Measurements from ENCODE around the gene CCDC85A. TPM values are rescaled to one million over a fixed set of nuclear protein-coding genes. Genes with fewer than 3 reads are reported as not detected.

The CCDC85A gene
- total RNA-seq, 1 experiment from 2014 or later: 1.1 TPM

GRCh38 chr2:56338232-56338631 is 154.4 kb downstream of the CCDC85A start:
- intact Hi-C loops (cut with micrococcal nuclease): no loop called here
- Histone ChIP-seq H3F3A (ENCODE audit: low read length, unreplicated experiment) (no peaks in the 10 kb centered on the region), H3K9ac (ENCODE audit: low read length) (no peak overlapping the region), H3K4me2 (ENCODE audit: low read length) (no peak overlapping the region), H3K27ac (ENCODE audit: low read length) (no peak overlapping the region), H3K36me3 (ENCODE audit: low read depth, low read length) (no peaks in the 10 kb centered on the region), H3K27me3 (ENCODE audit: low read length) (peaks cover 40% of the 10 kb centered on the region), H3K9me2 (replicated peaks; ENCODE audit: low read length) (no peaks in the 10 kb centered on the region), H3K4me3 (ENCODE audit: low read length) (no peak overlapping the region), H2AFZ (ENCODE audit: low read length) (no peak overlapping the region), H3K79me2 (ENCODE audit: low read length) (no peaks in the 10 kb centered on the region), H3K9me3 (ENCODE audit: low read length) (no peaks in the 10 kb centered on the region), H4K20me1 (ENCODE audit: low read length) (no peaks in the 10 kb centered on the region), H3K4me1 (ENCODE audit: insufficient read depth, low read length) (no peaks in the 10 kb centered on the region)
- ChIA-PET POLR2A (ENCODE audit: unreplicated experiment) (interaction anchor here (0.7 kb wide), 1 partner anchor 163 kb away, joined by 10 read pairs; no protein-coding TSS in a partner anchor), CTCF (no interaction called here)
- ATAC-seq: no peak
- no peak for DNase-seq
- TF ChIP-seq EZH2 (IDR thresholded peaks at IDR 0.05; ENCODE audit: low read length, unreplicated experiment): no peak
- TF ChIP-seq EZH2phosphoT487 (IDR thresholded peaks at IDR 0.05; ENCODE audit: borderline replicate concordance, low read length): no peak
- no peak for TF ChIP-seq CTCF (conservative IDR thresholded peaks at IDR 0.05; ENCODE audit: low read depth, low read length)
- no TSS peak for BruUV-seq (replicated peaks)

GRCh38 chr2:56344771-56345170 is 161.0 kb downstream of the CCDC85A start:
- POLR2A ChIA-PET (ENCODE audit: unreplicated experiment): no interaction called here
- H3K79me2 ChIP-seq (ENCODE audit: low read length): no peaks in the 10 kb centered on the region

More at GRCh38 chr2:56344771-56345170, 161.0 kb downstream of the CCDC85A start:
- no peak for TF ChIP-seq CTCF (conservative IDR thresholded peaks at IDR 0.05; ENCODE audit: low read depth, low read length)
- no peak for TF ChIP-seq EZH2phosphoT487 (IDR thresholded peaks at IDR 0.05; ENCODE audit: borderline replicate concordance, low read length)
- TF ChIP-seq EZH2 (IDR thresholded peaks at IDR 0.05; ENCODE audit: low read length, unreplicated experiment): no peak
- Histone ChIP-seq H3K4me3 (ENCODE audit: low read length) (no peak overlapping the region), H3K4me2 (ENCODE audit: low read length) (no peak overlapping the region), H3K27me3 (ENCODE audit: low read length) (peaks cover 29% of the 10 kb centered on the region), H3K9me3 (ENCODE audit: low read length) (no peaks in the 10 kb centered on the region), H3K36me3 (ENCODE audit: low read depth, low read length) (no peaks in the 10 kb centered on the region), H3K9me2 (replicated peaks; ENCODE audit: low read length) (no peaks in the 10 kb centered on the region), H3K9ac (ENCODE audit: low read length) (no peak overlapping the region), H4K20me1 (ENCODE audit: low read length) (no peaks in the 10 kb centered on the region), H2AFZ (ENCODE audit: low read length) (no peak overlapping the region), H3K4me1 (ENCODE audit: insufficient read depth, low read length) (no peaks in the 10 kb centered on the region), H3K27ac (ENCODE audit: low read length) (no peak overlapping the region), H3F3A (ENCODE audit: low read length, unreplicated experiment) (no peaks in the 10 kb centered on the region)
- BruUV-seq (replicated peaks): no TSS peak
- intact Hi-C loops (cut with micrococcal nuclease): no loop called here
- ATAC-seq (no peak), DNase-seq (no peak)
- CTCF ChIA-PET: no interaction called here
